Stimulated activated memory B cell treated with anti-CD40 and anti-IgM and Interleukin-4, amounts not matched to agents 10 μg/mL and 1 μg/mL and 100 μg/mL, for 72 hours (primary cell): ENCODE measurements around the gene PRDM7.

Experiments
- ATAC-seq: fragments of 150-1000 bp; cut with Tn5 transposase; 2 replicates; pipeline ENCODE4 v1.10.0; 2021
- H3K27ac Mint-ChIP-seq: one replicate; pipeline ENCODE4 v1.8.0; 2022; ENCODE audit warnings: mild to moderate bottlenecking, mixed read lengths
- H3K27me3 Mint-ChIP-seq: one replicate; pipeline ENCODE4 v1.8.0; 2022; ENCODE audit warnings: mixed read lengths
- H3K36me3 Mint-ChIP-seq: one replicate; pipeline ENCODE4 v1.8.0; 2022; ENCODE audit warnings: mixed read lengths
- H3K4me1 Mint-ChIP-seq: one replicate; pipeline ENCODE4 v1.8.0; 2022; ENCODE audit warnings: mixed read lengths
- H3K4me3 Mint-ChIP-seq: one replicate; pipeline ENCODE4 v1.8.0; 2022; ENCODE audit warnings: mild to moderate bottlenecking, moderate library complexity, mixed read lengths
- H3K9me3 Mint-ChIP-seq: one replicate; pipeline ENCODE4 v1.8.0; 2022; ENCODE audit warnings: mixed read lengths

The PRDM7 gene

GRCh38 chr16:90048347-90048722 lies 28.8 kb downstream of the PRDM7 start:
- Mint-ChIP-seq H3K9me3 (peaks cover 5% of the 10 kb centered on the region), H3K36me3 (no peaks in the 10 kb centered on the region), H3K4me3 (no peak overlapping the region), H3K27ac (no peak overlapping the region), H3K4me1 (peaks cover 9% of the 10 kb centered on the region), H3K27me3 (peaks cover 51% of the 10 kb centered on the region)
- ATAC-seq: no peak

- Mint-ChIP-seq H3K9me3 (no peaks in the 10 kb centered on the region), H3K27me3 (peaks cover 56% of the 10 kb centered on the region), H3K27ac (no peak overlapping the region), H3K4me1 (peaks cover 9% of the 10 kb centered on the region), H3K4me3 (no peak overlapping the region), H3K36me3 (no peaks in the 10 kb centered on the region)
- no peak for ATAC-seq
Measured at GRCh38 chr16:90047714-90048346, 29.3 kb downstream of the PRDM7 start.

- Mint-ChIP-seq H3K27ac (no peak overlapping the region), H3K27me3 (peaks cover 62% of the 10 kb centered on the region), H3K4me1 (peaks cover 9% of the 10 kb centered on the region), H3K36me3 (no peaks in the 10 kb centered on the region), H3K9me3 (no peaks in the 10 kb centered on the region), H3K4me3 (no peak overlapping the region)
- ATAC-seq: no peak
Measured at GRCh38 chr16:90046971-90047713, 30.0 kb downstream of the PRDM7 start.

GRCh38 chr16:90046122-90046970 lies 30.8 kb downstream of the PRDM7 start:
- Mint-ChIP-seq H3K4me1 (peaks cover 9% of the 10 kb centered on the region), H3K36me3 (no peaks in the 10 kb centered on the region), H3K27me3 (peaks cover 66% of the 10 kb centered on the region), H3K9me3 (no peaks in the 10 kb centered on the region), H3K27ac (no peak overlapping the region), H3K4me3 (no peak overlapping the region)
- no peak for ATAC-seq

GRCh38 chr16:90044111-90044551 lies 33.0 kb downstream of the PRDM7 start:
- Mint-ChIP-seq H3K27ac (no peak overlapping the region), H3K4me3 (no peak overlapping the region), H3K27me3 (peaks cover 73% of the 10 kb centered on the region)

GRCh38 chr16:90043526-90043925 lies 33.6 kb downstream of the PRDM7 start:
- no peak for ATAC-seq
- H3K9me3 Mint-ChIP-seq: no peaks in the 10 kb centered on the region
- no peak overlapping the region for H3K4me3 Mint-ChIP-seq
- no peak overlapping the region for H3K27ac Mint-ChIP-seq
- peaks cover 9% of the 10 kb centered on the region for H3K4me1 Mint-ChIP-seq
- peaks cover 67% of the 10 kb centered on the region for H3K27me3 Mint-ChIP-seq
- no peaks in the 10 kb centered on the region for H3K36me3 Mint-ChIP-seq

More at GRCh38 chr16:90044111-90044551, 33.0 kb downstream of the PRDM7 start:
- no peaks in the 10 kb centered on the region for H3K9me3 Mint-ChIP-seq
- H3K4me1 Mint-ChIP-seq: peaks cover 9% of the 10 kb centered on the region
- H3K36me3 Mint-ChIP-seq: no peaks in the 10 kb centered on the region
- ATAC-seq: no peak

- Mint-ChIP-seq H3K27me3 (peaks cover 62% of the 10 kb centered on the region), H3K4me1 (peaks cover 9% of the 10 kb centered on the region), H3K36me3 (no peaks in the 10 kb centered on the region), H3K9me3 (no peaks in the 10 kb centered on the region), H3K27ac (no peak overlapping the region), H3K4me3 (no peak overlapping the region)
- no peak for ATAC-seq
Measured at GRCh38 chr16:90042946-90043514, 34.1 kb downstream of the PRDM7 start.

- Mint-ChIP-seq H3K36me3 (no peaks in the 10 kb centered on the region), H3K27me3 (peaks cover 60% of the 10 kb centered on the region), H3K9me3 (no peaks in the 10 kb centered on the region), H3K4me3 (no peak overlapping the region), H3K27ac (no peak overlapping the region), H3K4me1 (peaks cover 8% of the 10 kb centered on the region)
- ATAC-seq: no peak
Measured at GRCh38 chr16:90041896-90042473, 35.1 kb downstream of the PRDM7 start.

GRCh38 chr16:90040152-90041023 lies 36.7 kb downstream of the PRDM7 start:
- Mint-ChIP-seq H3K4me3 (no peak overlapping the region), H3K36me3 (peaks cover 1% of the 10 kb centered on the region), H3K4me1 (no peaks in the 10 kb centered on the region), H3K9me3 (no peaks in the 10 kb centered on the region), H3K27me3 (peaks cover 45% of the 10 kb centered on the region), H3K27ac (no peak overlapping the region)
- no peak for ATAC-seq

- ATAC-seq: no peak
- Mint-ChIP-seq H3K4me3 (no peak overlapping the region), H3K36me3 (peaks cover 10% of the 10 kb centered on the region), H3K27ac (no peak overlapping the region), H3K27me3 (peaks cover 15% of the 10 kb centered on the region), H3K4me1 (no peaks in the 10 kb centered on the region), H3K9me3 (no peaks in the 10 kb centered on the region)
Measured at GRCh38 chr16:90037276-90037675, 39.9 kb downstream of the PRDM7 start.

- Mint-ChIP-seq H3K9me3 (peaks cover 7% of the 10 kb centered on the region), H3K4me3 (no peak overlapping the region), H3K27ac (no peak overlapping the region), H3K4me1 (no peaks in the 10 kb centered on the region), H3K27me3 (peaks cover 18% of the 10 kb centered on the region), H3K36me3 (peaks cover 23% of the 10 kb centered on the region)
- no peak for ATAC-seq
Measured at GRCh38 chr16:90035902-90036301, 41.2 kb downstream of the PRDM7 start.

GRCh38 chr16:90034504-90034903 lies 42.6 kb downstream of the PRDM7 start:
- ATAC-seq: no peak
- no peak overlapping the region for H3K4me3 Mint-ChIP-seq
- H3K27ac Mint-ChIP-seq: no peak overlapping the region
- peaks cover 7% of the 10 kb centered on the region for H3K9me3 Mint-ChIP-seq
- H3K27me3 Mint-ChIP-seq: peaks cover 16% of the 10 kb centered on the region
- no peaks in the 10 kb centered on the region for H3K4me1 Mint-ChIP-seq
- peaks cover 23% of the 10 kb centered on the region for H3K36me3 Mint-ChIP-seq

GRCh38 chr16:90033387-90033786 lies 43.7 kb downstream of the PRDM7 start:
- Mint-ChIP-seq H3K4me3 (no peak overlapping the region), H3K27ac (no peak overlapping the region), H3K4me1 (no peaks in the 10 kb centered on the region), H3K27me3 (peaks cover 16% of the 10 kb centered on the region), H3K9me3 (peaks cover 7% of the 10 kb centered on the region), H3K36me3 (peaks cover 23% of the 10 kb centered on the region)
- no peak for ATAC-seq

- peaks cover 7% of the 10 kb centered on the region for H3K9me3 Mint-ChIP-seq
- H3K27me3 Mint-ChIP-seq: peaks cover 16% of the 10 kb centered on the region
- no peak overlapping the region for H3K4me3 Mint-ChIP-seq
- no peak for ATAC-seq
- no peak overlapping the region for H3K27ac Mint-ChIP-seq
- H3K4me1 Mint-ChIP-seq: no peaks in the 10 kb centered on the region
- H3K36me3 Mint-ChIP-seq: peaks cover 23% of the 10 kb centered on the region
Measured at GRCh38 chr16:90032674-90033331, 44.3 kb downstream of the PRDM7 start.
